Coronary artery (tissue), 2 donors: Measurements from ENCODE around the gene NUB1.

Experiments
- DNase-seq: peaks from one replicate; pipeline ENCODE4 v3.0.0-alpha.2; 2017; ENCODE audit warnings: low spot score
- H3K27ac ChIP-seq, 2 donors: fragments of 200-600 bp; sonication (generic); one replicate each; pipeline ENCODE4 v1.5.1; 2016 to 2019
- H3K4me3 ChIP-seq: fragments of 200-600 bp; sonication (generic); 2 replicates; pipeline ENCODE4 v1.5.1; 2016; ENCODE audit warnings: mild to moderate bottlenecking, moderate library complexity
- TF ChIP-seq, protein P1 (sequence below): fragments of 200-600 bp; sonication (generic); IDR thresholded peaks from one replicate; pipeline ENCODE4 v1.5.1; 2019; ENCODE audit warnings: antibody characterized with exemption

The NUB1 gene

GRCh38 chr7:151342811-151343210, 1.2 kb downstream of the NUB1 start:
- TF ChIP-seq, protein P1, sequence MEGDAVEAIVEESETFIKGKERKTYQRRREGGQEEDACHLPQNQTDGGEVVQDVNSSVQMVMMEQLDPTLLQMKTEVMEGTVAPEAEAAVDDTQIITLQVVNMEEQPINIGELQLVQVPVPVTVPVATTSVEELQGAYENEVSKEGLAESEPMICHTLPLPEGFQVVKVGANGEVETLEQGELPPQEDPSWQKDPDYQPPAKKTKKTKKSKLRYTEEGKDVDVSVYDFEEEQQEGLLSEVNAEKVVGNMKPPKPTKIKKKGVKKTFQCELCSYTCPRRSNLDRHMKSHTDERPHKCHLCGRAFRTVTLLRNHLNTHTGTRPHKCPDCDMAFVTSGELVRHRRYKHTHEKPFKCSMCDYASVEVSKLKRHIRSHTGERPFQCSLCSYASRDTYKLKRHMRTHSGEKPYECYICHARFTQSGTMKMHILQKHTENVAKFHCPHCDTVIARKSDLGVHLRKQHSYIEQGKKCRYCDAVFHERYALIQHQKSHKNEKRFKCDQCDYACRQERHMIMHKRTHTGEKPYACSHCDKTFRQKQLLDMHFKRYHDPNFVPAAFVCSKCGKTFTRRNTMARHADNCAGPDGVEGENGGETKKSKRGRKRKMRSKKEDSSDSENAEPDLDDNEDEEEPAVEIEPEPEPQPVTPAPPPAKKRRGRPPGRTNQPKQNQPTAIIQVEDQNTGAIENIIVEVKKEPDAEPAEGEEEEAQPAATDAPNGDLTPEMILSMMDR, result no peak
- DNase-seq, result no peak
- Histone ChIP-seq H3K4me3 (peak overlapping the region; percentile 99), H3K27ac (no peak overlapping the region)

GRCh38 chr7:151343516-151343915, 1.9 kb downstream of the NUB1 start:
- DNase-seq, result no peak
- Histone ChIP-seq H3K4me3 (no peak overlapping the region), H3K27ac (no peak overlapping the region)
- TF ChIP-seq, protein P1, result no peak

DNA sequence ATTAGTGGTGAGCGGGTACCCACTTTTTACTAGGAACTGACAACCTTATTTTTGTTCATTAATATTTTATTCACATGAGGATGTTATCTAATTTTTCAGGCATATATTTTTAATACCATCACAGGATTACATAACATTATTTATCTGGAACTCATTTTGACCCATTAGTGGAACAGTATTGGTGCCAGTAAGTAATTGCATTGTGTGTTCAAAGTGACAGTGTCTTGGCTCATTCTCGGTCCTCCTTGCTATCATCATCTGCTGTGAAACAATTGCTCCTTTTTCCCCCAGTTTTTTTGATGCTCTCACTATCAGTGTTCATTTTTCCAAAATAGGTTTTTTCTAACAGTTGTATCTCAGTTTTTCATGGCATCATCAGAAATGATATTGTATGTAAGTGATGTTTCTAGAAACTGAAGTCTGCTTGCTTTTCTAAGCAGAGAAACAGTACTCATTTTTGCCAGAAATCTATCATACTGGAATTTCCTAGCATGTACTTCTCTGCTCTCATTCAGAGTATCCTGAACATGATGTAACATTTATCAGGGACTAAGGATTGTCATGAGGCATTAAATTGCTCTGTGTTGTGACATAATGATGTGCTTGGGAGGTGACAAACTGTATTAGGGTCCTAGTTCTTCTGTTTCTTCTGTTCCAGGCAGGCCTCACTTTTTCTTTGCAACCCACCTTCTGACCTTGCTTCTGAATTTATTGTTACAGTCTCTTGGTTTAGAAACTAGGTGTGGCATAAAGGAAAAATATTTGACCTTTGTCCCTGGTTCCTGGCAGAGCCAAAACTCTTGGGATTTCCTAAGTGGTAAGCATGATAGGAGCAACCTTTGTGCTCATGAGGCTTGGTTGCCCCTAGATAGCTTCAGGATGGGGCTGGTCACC, 4.2 kb downstream of the NUB1 start:
- no peak for DNase-seq
- TF ChIP-seq, protein P1, result no peak
- no peak overlapping the region for H3K4me3 ChIP-seq
- H3K27ac ChIP-seq, result no peak overlapping the region

GRCh38 chr7:151346470-151346769, 4.8 kb downstream of the NUB1 start:
- DNase-seq, result no peak
- TF ChIP-seq, protein P1, result no peak
- H3K4me3 ChIP-seq, result no peak overlapping the region
- H3K27ac ChIP-seq, result no peak overlapping the region

DNA sequence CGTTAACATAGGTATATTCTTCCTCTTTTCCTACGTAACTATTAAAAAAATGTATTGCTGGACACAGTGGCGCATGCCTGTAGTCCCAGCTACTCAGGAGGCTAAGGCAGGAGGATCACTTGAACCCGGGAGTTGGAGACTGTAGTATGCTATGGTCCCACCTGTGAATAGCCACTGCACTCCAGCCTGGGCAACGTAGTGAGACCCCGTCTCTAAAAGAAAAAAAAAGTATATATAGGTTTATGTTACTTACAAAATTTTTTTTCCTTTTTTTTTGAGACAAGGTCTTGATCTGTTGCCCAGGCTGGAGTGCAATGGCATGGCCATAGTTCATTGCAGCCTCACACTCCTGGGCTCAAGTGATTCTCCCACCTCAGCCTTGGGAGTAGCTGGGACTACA, 5.6 kb downstream of the NUB1 start:
- Histone ChIP-seq H3K27ac (no peak overlapping the region), H3K4me3 (no peak overlapping the region)
- DNase-seq, result no peak
- TF ChIP-seq, protein P1, result no peak

GRCh38 chr7:151348970-151349369, 7.4 kb downstream of the NUB1 start:
- DNase-seq, result no peak
- TF ChIP-seq, protein P1, result no peak
- Histone ChIP-seq H3K27ac (no peak overlapping the region), H3K4me3 (no peak overlapping the region)

- no peak for DNase-seq
These were observed 7.9 kb downstream of the NUB1 start for GRCh38 chr7:151349507-151349853.

More at GRCh38 chr7:151349507-151349853, 7.9 kb downstream of the NUB1 start:
- H3K27ac ChIP-seq, result peak overlapping the region in 1 of 2 donors; percentile 17
- H3K4me3 ChIP-seq, result no peak overlapping the region
- TF ChIP-seq, protein P1, result no peak
